ENCODE data around the gene CRIP1.
A peak's percentile ranks its signal among the peaks of the same experiment; 100 is the strongest.

The CRIP1 gene

DNA sequence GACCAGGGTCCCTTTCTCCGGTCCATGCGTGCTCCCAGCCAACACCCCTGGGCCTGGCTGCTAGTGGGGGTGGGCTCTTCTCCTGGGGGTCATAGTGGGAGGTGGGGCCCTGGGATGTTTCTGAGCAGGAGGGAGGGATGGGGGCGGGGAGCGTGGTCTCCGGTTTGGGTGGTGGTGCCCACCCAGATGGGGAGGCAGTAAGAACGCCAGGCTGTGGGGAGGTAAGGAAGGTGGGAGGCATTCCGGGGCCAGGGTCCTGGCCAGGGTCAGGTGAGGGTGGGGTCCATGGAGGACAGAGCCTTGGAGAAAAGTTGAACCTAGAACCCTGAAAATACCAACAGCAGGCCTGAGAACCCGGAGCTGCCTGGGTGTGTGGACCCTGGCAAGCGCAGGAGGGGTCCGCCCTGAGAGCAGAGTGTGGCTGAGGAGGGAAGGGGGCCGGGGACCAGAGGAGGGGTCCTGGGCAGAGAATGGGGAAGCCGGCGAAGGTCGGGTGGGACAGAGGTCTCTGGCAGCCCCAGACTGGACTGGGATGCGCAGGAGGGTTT, 6.4 kb upstream of the CRIP1 start:
- no peak for DNase-seq (ENCODE audit: low read depth, low spot score)

DNA sequence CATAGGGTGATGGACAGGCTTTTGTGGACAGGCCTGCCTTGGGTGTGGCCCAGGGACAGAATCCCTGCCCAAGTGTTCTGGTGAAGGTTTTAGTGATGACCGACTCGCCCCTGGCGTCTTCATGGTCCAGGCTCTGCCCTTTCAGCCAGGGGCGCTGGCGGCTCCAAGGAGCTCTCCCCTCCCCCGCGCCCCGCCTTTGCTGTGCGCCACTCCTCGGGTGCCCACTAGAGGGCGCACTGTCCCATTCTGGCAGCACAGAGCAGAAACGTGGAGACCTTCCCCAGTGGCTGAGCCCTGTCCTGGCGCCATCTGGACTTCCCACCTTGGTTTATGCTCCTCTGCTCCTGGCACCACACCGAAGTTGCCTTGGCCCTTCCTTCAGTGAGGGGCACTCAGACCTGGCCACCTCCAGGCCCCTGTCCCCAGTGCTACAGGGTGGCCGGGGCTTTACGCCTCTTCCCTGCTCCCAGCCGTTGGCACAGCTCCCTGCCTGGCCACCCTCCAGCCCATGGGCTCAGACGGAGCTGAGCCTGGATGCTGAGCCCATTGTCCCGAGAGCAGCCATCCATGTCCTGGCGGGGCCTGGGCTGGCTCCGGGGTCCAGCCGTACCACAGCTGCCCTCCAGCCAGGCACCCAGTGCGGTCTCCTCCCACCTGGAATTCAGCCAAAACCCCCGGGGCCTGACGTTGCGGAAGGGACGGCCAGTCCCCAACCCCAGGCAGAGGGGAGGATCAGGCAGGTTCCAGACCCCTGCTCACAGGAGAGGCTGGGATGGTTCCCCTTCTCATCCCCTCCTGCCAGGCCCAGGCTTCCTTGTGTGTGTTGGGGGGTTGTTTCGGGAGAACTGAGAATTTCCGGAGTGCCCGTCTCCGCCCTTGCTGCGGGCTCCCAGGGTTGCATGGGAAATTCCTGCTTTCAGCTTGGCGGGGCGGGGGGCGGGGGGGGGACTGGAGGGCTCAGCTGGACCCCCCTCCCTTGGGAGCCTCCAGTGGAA, 5.6 kb upstream of the CRIP1 start:
- DNase-seq (ENCODE audit: low read depth, low spot score): peak; percentile 88

DNA sequence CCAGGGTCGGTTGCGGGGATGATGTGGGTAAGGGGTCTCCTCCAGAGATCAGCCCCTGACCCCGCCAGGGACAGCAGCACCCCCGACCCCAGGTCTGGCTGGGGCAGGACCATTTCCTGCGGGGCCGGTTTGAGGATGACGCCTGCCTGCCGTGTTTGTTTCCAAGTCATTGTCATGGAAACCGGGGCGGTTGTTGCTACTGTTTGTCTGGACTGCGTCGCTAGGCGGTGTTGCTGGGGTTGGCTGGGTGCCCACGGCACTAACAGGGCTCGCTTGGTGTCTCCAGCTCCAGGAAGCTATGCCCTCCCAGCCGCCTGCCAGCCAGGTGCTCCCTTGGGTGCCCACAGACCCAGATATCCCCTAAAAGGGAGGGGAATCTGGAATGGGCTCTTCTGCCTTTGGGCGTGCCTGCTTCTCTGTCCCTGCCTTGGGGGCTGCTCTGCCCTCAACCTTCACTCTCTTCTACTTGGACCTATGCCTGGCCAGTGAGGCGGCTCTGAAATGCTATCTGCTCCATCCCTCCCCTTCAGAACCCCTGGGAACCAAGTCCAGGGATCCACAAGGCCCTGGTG, 4.7 kb upstream of the CRIP1 start:
- peak; percentile 87 for DNase-seq (ENCODE audit: low read depth, low spot score)

DNA sequence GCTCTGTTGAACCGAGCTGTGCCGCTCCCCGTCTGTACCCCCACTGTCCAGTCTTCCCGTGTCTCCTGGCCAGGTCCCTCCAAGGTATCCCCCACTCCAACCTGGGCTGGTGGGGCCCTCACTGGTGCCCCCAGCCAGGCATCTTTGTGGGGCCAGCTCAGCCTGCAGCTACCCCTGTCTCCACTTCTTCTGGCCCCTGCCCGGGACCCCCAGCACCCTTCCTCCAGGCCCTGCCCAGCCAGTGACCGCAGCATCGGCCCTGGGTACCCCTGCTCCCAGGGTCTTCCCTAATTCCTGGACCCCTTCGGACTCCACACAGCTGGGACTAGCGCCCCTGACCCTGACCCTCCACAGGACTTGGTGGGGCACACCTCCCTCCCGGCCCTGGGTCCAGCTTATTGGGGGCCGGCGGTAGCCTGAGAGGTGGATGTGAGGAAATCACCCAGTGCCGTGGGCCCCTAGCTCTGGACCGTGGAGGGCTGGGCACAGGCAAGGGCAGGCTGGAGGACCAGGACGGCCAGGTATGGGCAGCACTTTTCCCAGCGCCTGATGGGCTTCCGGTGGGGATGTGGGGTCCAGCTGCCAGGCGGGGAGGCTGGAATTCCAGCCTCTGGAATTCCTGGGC, 4.1 kb upstream of the CRIP1 start:
- no peak for DNase-seq (ENCODE audit: low read depth, low spot score)

DNA sequence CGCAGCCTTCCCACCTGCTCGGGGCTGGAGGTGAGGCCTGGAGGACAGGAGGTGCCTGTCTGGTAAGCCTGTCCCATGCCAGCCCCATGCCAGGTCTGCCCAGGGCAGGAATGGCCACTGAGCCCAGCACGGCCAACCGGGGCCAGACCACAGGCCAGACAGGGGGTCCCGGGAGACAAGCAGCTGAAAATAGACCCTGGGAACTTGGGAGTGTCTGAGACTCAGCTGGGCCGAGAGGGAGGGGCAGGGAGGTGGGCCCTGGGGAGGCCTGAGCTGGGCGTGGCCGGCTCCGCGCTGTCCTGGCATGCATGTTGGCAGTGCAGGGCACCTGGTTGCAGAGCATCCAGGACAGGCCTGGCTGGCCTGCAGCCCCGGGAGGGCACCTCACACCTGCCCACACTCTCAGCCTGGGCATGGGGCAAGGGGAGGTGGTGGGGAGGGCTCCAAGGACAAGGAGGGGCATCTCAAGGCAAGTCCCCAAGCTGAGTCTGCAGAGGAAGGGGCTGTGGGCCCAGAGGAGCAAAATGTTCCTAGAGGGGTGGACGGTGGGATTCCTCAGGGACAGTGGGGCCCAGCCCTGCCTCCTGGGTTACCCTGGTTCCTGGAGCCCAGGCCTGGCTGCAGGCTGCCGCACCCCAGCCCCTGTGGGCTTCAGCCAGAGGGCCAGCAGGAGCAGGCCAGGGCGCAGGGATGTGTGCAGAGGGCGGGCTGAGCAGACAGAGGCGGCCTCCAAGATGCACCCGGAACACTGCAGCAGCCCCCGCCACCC, 3.2 kb upstream of the CRIP1 start:
- DNase-seq (ENCODE audit: low read depth, low spot score): no peak

DNA sequence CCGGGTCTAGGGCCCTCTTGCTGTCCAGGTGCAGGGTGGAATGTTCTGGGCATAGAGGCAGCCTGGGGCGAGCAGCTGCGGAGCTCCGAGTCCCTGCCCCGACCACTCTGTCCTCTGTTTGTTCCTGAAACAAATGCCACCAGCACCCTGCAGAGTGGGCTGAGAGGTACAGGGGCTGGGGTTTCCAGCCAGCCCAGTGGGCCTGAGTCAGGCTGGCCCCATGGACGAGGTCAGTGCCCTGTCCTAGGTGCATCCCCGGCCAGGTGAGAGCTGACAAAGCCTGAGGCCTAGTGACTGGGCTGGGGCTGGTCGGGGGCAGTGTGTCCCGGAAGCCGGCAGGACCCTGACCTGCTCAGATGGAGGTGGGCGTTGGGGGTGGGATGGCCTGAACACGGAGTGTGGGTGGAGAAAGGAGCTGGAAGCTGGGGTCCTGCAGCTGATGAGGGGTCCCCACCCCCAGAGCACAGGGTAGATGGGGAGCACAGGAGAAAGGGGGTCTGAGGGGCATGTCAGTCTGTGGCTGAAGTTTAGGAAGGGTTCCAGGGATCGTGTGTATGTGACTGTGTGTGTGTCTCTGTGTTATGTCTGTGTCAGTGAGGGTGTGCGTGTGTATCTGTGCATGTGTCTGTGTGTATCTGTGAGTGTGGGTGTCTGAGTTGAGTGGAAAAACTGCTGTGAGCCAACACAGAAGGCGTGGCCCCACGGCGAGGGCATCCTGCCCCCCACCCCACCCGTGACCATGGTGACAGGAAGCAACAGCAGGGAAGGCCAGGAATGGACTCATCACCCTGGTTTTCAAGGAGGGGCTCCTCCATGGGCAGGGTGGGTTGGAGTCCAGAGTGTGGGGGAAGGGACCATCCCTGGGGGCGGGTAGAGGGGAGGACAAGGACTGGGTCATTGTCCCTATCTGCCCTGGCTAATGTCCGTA, 2.4 kb upstream of the CRIP1 start:
- DNase-seq (ENCODE audit: low read depth, low spot score): no peak

DNA sequence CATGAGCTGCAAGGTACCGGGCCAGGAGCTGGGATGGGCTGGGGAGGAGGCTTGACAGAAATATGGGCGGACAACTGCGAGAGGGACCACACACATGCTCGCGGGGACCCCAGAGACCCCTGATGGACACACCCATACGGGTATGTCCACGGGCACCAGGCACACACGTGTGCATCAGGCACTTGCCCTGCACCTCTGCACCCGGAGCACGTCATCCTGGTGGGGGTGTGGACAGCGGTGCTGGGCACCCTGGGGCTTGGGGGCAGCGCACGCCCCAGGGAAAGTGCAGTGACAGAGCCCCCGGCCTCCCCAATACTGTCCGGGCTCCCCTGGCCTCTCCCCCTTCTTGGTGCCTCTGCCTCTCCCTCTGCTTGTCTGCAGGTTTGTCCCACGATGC, 1.7 kb upstream of the CRIP1 start:
- DNase-seq (ENCODE audit: low read depth, low spot score): no peak

DNA sequence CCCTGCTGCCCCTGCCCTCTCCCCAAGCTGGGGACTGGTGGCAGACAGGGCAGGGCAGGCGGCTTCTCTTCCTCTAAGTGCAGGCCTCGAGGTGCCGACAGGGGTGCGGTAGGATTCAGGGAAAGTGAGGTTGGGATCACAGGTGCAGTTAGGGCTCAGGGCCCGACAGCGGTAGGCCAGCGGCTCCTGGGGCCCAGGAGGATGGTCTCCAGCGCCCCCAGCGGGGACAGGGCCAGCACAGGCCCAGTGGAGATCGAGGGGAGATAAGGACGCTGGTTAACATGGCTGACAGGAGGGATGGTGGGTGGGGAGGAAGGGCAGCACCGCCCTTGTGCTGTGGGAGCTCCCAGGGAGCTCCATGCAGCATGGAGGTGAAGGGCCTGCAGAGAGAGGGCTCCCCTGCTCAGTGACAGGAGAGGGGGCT, 935 bp upstream of the CRIP1 start:
- no peak for DNase-seq (ENCODE audit: low read depth, low spot score)

DNA sequence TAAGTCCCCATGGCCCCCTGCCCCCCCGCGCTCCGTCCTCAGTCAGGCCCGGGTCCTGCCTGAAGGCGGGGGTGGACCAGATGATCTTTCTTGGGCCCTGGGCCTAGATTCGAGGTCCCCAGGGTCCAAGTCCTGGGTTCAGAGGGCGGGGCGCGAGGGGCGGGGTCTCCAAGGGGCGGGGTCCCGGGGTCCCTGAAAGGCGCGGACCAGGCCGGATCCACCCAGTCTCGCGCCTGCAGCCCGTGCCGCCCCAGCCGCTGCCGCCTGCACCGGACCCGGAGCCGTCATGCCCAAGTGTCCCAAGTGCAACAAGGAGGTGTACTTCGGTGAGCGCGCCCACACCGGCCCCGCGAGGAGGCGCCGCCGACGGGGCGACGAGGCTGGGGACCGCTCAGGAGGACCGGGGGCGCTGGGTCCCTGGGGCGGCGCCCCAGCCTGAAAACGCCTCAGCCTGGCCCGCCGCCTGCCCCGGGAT, 325 bp downstream of the CRIP1 start:
- DNase-seq (ENCODE audit: low read depth, low spot score): no peak

DNA sequence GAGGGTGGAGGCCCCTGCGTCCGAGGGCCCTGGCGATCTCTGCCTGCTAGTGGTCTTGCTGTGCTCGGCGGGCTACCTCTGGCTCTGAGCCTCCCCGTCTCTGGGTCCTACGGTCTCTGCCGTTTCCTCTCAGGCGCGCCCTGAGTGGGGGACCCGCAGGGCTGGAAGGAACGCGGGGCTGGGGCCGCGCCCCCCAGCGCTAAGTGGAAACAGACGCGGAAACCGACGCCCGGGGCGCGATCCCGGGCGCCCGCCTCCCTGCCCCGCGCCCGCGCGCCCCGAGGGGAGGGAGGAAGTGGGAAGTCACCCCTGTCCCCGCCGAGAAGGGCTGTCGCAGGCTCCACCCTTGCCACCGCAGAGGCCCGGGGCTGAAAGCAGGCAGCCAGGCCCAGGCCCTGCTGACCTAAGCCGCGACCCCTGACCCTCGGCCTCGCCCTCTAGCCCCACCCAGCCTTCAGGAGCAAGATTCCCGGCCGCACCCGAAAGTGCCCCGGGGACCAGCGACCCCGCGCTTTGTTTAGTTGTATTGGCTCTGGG, 831 bp downstream of the CRIP1 start:
- DNase-seq (ENCODE audit: low read depth, low spot score): no peak

DNA sequence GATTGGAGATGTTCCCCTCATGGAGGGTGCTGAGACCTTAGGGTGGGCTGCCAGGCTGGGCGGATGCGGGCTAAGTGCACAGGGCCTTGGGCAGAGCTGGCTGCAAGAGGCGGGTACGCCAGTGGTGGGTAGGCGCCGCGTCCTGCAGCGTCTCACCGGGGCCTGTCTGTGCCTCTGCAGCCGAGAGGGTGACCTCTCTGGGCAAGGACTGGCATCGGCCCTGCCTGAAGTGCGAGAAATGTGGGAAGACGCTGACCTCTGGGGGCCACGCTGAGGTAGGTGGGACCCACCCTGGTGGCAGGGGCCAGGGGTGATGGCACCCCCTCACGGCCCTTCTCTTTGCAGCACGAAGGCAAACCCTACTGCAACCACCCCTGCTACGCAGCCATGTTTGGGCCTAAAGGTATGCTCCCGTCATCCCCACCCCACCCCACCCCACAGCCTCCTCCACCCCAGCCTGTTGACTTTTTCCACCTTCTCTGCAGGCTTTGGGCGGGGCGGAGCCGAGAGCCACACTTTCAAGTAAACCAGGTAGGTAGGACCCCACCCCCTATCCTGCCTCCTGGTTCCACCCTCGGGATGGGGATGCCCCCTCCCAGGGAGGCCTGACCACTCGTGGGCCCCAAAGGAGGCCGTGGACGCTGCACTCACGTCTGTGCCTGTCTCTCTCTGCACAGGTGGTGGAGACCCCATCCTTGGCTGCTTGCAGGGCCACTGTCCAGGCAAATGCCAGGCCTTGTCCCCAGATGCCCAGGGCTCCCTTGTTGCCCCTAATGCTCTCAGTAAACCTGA, 1.5 kb downstream of the CRIP1 start:
- DNase-seq (ENCODE audit: low read depth, low spot score): no peak

DNA sequence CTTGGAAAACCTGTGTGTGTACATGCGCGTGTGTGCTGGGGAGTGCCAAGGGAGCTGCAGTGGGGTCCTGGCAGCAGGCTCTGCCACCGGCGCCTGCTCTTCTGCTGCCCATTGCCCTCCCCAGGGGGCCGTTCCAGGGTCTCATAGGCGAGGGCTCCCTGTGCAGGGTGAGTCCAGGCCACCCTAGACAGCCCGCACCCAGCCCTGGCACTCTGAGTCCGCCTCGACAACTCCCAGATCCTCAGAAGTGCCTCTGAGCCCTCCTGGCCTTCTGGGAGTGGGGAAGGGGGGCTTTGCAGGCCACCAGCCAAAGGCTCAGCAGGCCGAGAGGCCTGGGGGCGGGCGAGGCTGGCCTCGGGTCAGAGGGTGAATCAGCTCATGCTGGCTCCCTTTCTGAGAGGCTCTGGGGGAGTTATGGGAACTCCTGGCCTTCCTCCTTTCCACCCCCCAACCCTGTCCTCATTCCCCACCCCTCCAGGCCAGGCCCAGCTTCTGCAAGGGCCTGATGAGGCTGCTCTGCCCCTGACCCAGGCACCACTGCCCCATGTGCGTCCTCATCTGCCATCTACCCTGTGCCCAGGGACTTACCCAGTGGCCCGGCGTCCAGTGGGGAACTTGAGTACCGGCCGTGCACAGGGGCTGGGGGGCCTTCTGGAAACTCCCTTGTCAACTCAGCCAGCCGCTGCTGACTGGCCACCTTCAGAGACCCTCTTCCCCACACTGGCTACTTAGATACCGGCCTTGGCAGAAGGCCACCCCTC, 2.3 kb downstream of the CRIP1 start:
- DNase-seq (ENCODE audit: low read depth, low spot score): no peak

DNA sequence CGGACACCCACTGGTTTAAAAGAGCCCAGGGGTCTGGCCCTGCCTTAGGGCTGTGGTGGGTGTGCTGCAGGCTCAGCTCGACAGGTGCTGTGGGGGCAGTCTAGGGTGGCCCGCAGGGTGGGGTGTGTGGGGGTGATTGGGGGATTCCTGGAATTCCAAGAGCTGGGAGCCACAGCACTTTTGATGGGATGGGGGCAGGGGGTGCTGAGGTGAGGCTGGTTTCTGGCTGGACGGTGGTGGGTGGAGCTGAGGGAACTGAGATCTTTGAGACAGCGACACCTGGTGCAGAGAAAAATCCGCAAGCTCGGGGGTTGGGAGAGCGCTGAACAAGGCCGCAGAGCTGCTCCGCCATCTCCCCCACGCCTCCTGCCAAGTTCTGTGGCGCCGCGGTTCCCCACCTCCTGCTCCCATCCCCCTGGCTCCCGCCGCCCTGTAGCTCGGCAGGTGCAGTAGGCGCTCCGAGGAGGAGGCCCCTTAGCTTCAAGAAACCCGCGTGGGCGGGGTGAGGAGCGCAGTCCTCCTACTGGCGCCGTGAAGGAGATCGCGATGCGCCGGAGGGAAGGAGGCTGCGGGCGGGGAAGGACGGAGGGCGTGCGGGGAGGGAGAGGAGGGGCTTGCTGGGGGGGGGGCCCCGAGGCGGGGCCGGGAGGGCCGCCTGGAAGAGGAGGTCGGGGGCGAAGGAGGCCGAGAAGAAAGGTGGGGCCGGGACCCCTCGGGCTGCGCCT, 3.0 kb downstream of the CRIP1 start:
- peak; percentile 70 for DNase-seq (ENCODE audit: low read depth, low spot score)

DNA sequence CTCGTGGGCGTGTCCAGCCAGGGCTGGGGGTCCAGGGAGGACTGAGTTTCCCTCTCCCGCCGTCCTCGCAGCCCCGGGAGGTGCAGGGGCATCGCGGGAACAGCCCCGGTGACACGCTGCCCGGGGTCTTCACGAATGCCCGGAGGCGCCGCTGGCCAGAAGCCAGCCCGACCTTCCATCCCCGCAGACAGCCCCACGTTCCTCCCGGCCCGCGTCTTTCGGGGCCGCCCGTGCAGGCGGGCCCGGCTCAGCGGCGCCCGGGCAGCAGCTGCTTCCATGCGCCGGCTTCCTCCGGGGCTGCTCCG, 3.5 kb downstream of the CRIP1 start:
- DNase-seq (ENCODE audit: low read depth, low spot score): no peak

DNA sequence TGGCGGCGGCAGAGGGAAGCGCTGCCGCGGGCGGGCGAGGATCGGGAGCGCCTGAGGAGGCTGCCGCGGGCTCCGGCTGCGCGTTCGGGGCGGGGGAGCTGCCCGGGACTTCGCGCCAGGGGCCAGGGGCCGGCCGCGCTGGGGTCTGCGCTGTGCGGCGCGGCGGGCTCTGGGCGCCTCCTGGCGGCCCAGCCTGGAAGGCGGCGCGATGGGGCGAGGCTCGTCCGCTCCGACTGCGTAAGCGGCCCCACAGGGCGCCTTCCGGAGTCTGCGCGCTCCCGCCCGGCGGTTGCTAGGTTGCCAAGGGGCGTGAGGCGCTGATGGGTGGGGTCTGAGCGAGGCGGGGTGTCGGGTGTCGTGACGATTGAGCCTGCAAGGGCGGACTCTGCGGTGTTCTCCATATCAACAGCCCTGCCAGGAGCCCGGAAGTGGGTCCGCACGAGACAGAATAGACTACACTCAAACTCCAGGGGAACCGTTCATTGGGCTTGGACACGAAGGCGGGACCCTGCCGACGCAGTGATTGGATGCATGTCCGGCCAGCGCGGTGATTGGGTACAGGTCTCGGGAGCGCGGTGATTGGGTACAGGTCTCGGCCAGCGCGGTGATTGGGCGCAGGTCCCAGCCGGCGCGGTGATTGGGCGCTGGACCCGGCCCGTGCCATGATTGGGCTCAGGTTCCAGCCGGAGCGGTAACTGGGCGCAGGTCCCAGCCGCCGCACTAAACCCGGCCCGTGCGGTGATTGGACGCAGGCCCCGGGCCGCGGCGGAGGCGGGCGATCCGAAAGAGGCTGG, 4.1 kb downstream of the CRIP1 start, which contains the start of gene TEDC1:
TSS of gene TEDC1 (plus strand) at position 675 of the 794 bp plus-strand sequence. CDS start 130 bp downstream, outside the sequence.
- DNase-seq (ENCODE audit: low read depth, low spot score): peak; percentile 98

DNA sequence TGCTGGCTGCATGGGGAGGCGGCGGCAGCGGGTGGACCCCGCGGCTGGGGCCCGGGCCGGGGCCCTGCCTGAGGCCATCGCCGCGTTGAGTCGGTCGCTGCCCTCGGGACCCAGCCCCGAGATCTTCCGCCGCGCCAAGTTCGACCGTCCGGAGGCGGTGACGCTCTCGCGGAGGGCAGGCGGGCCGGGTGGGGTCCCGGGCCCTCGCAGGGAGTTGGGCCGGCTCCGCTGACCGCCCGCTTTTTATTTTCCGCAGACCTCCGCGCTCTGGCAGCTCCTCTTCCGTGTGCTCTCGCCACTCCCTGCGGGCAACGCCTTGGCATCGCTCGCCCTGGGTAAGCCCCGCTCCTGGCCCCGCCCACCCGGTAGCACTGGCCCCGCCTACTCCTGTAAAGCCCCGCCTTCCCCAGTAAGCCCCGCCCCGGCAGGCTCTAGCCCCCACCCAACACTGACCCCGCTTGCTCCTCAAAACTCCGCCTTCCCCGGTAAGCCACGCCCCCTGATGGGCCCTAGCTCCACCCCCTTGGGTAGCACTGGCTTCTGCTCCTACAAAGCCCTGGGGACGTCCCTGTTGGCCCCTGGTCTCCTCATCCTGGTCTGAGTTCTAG, 4.8 kb downstream of the CRIP1 start:
- DNase-seq (ENCODE audit: low read depth, low spot score): peak; percentile 76

Data from activated CD4-positive, CD25-positive, alpha-beta regulatory T cell treated with anti-CD3 and anti-CD28 coated beads, Interleukin-2, amount 50 U/mL, for 16 hours (primary cell).